ENCODE measurements around the gene ORAI1. TPM values are rescaled to one million over a fixed set of nuclear protein-coding genes. Genes with fewer than 3 reads are reported as not detected.

Gene ORAI1
- total RNA-seq, 1 experiment from 2014 or later = 33.9 TPM

- BruUV-seq (replicated peaks) = no TSS peak
- no peaks in the 10 kb centered on the region for H3K9me3 ChIP-seq
- Mint-ChIP-seq H3K4me3 (ENCODE audit: unreplicated experiment) (no peak overlapping the region), H3K9me3 (ENCODE audit: unreplicated experiment) (no peaks in the 10 kb centered on the region), H3K27ac (ENCODE audit: unreplicated experiment) (peak overlapping the region; percentile 75), H3K4me1 (ENCODE audit: low read depth, unreplicated experiment) (peaks cover 13% of the 10 kb centered on the region), H3K27me3 (ENCODE audit: insufficient read depth, unreplicated experiment) (no peaks in the 10 kb centered on the region), H3K36me3 (ENCODE audit: insufficient read depth, unreplicated experiment) (peaks cover 33% of the 10 kb centered on the region)
- H3K36me3 ChIP-seq (ENCODE audit: control insufficient read depth, insufficient read depth, low read length) = no peaks in the 10 kb centered on the region
- ChIA-PET CTCF (no interaction called here), POLR2A (no interaction called here)
- no peak for TF ChIP-seq CTCF (IDR thresholded peaks at IDR 0.05; ENCODE audit: insufficient read depth in 1 of 2, low read depth in 1 of 2, low read length in 1 of 2, severe bottlenecking in 1 of 2, unreplicated experiment in 1 of 2)
- no peak overlapping the region for H3K4me3 ChIP-seq (ENCODE audit: low read depth, low read length)
- no peaks in the 10 kb centered on the region for H3K27me3 ChIP-seq (replicated peaks; ENCODE audit: control insufficient read depth, insufficient read depth, low read length)
- intact Hi-C loops (cut with micrococcal nuclease; ENCODE audit: unreplicated experiment) = loop anchor here (1.0 kb wide), 2 partner anchors 8 to 10 kb away; no protein-coding TSS in a partner anchor
- H3K4me1 ChIP-seq = peaks cover 17% of the 10 kb centered on the region
- no peak for DNase-seq
These were observed 35.7 kb upstream of the ORAI1 start for GRCh38 chr12:121590476-121591143.

GRCh38 chr12:121592320-121592719 lies 34.0 kb upstream of the ORAI1 start:
- DNase-seq = no peak
- Mint-ChIP-seq H3K27me3 (ENCODE audit: insufficient read depth, unreplicated experiment) (no peaks in the 10 kb centered on the region), H3K4me3 (ENCODE audit: unreplicated experiment) (no peak overlapping the region), H3K9me3 (ENCODE audit: unreplicated experiment) (no peaks in the 10 kb centered on the region), H3K36me3 (ENCODE audit: insufficient read depth, unreplicated experiment) (peaks cover 31% of the 10 kb centered on the region), H3K4me1 (ENCODE audit: low read depth, unreplicated experiment) (peaks cover 13% of the 10 kb centered on the region), H3K27ac (ENCODE audit: unreplicated experiment) (peak overlapping the region; percentile 22)
- intact Hi-C loops (cut with micrococcal nuclease; ENCODE audit: unreplicated experiment) = no loop called here
- Histone ChIP-seq H3K4me3 (ENCODE audit: low read depth, low read length) (no peak overlapping the region), H3K36me3 (ENCODE audit: control insufficient read depth, insufficient read depth, low read length) (no peaks in the 10 kb centered on the region), H3K4me1 (peaks cover 15% of the 10 kb centered on the region), H3K27me3 (replicated peaks; ENCODE audit: control insufficient read depth, insufficient read depth, low read length) (no peaks in the 10 kb centered on the region), H3K9me3 (no peaks in the 10 kb centered on the region)
- TF ChIP-seq CTCF (IDR thresholded peaks at IDR 0.05; ENCODE audit: insufficient read depth in 1 of 2, low read depth in 1 of 2, low read length in 1 of 2, severe bottlenecking in 1 of 2, unreplicated experiment in 1 of 2) = no peak
- ChIA-PET CTCF (interaction anchor here (0.7 kb wide), 1 partner anchor 10 kb away, joined by 3 read pairs; no protein-coding TSS in a partner anchor), POLR2A (no interaction called here)
- no TSS peak for BruUV-seq (replicated peaks)

- peak overlapping the region; percentile 19 for H3K27ac Mint-ChIP-seq (ENCODE audit: unreplicated experiment)
- Histone ChIP-seq H3K4me3 (ENCODE audit: low read depth, low read length) (no peak overlapping the region), H3K36me3 (ENCODE audit: control insufficient read depth, insufficient read depth, low read length) (no peaks in the 10 kb centered on the region), H3K9me3 (no peaks in the 10 kb centered on the region), H3K4me1 (peaks cover 28% of the 10 kb centered on the region), H3K27me3 (replicated peaks; ENCODE audit: control insufficient read depth, insufficient read depth, low read length) (no peaks in the 10 kb centered on the region)
- no TSS peak for BruUV-seq (replicated peaks)
- DNase-seq = no peak
- no peak for TF ChIP-seq CTCF (IDR thresholded peaks at IDR 0.05; ENCODE audit: insufficient read depth in 1 of 2, low read depth in 1 of 2, low read length in 1 of 2, severe bottlenecking in 1 of 2, unreplicated experiment in 1 of 2)
- intact Hi-C loops (cut with micrococcal nuclease; ENCODE audit: unreplicated experiment) = no loop called here
- no peaks in the 10 kb centered on the region for H3K27me3 Mint-ChIP-seq (ENCODE audit: insufficient read depth, unreplicated experiment)
- ChIA-PET POLR2A (no interaction called here), CTCF (no interaction called here)
- H3K4me3 Mint-ChIP-seq (ENCODE audit: unreplicated experiment) = no peak overlapping the region
- H3K9me3 Mint-ChIP-seq (ENCODE audit: unreplicated experiment) = no peaks in the 10 kb centered on the region
- peaks cover 38% of the 10 kb centered on the region for H3K36me3 Mint-ChIP-seq (ENCODE audit: insufficient read depth, unreplicated experiment)
- H3K4me1 Mint-ChIP-seq (ENCODE audit: low read depth, unreplicated experiment) = peaks cover 26% of the 10 kb centered on the region
These were observed 30.8 kb upstream of the ORAI1 start for GRCh38 chr12:121595520-121595919.
